ENCODE measurements around the gene HGFAC.

HGFAC gene

DNA sequence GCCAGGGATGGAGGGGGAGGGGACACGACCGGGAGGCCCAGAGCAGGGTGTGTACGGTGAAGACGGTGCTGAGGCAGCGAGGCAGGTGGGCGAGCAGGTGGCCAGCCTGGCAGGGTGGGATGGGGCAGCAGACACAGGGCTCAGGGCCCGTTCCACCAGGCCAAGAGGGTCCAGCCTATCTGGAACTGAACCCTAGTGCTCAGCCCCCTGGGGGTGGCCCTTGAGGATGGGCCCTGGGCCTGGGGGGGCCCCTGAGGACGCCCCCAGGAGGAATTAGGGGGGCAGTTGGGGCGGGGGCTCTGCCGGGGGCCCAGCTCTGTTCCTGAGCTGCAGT is 3.0 kb upstream of the HGFAC start:
- DNase-seq, result no peak
- in situ Hi-C loops (cut with HindIII; ENCODE audit: low pct_ligation_motif_present, low sequenced_read_pairs), result no loop called here
- no peak for TF ChIP-seq CTCF (IDR thresholded peaks at IDR 0.05; ENCODE audit: low read depth, low read length, missing control alignments)

DNA sequence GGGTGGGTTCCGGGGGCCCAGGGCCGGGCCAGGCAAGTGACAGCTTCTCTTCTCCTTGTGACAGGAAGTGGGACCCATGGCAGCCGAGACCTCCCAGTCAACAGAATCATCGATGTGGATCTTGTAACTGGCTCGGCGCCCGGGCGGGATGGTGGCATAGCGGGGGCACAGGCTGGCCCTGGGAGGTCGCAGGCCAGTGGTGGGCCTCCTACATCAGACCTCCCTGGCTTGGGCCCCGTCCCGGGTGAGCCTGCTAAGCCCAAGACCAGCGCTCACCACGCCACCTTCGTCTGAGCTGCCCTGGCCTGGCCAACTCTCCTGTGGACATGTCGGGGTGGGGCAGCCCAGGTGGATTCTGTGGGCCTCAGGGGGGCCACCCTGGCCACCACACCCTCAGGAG is 2.4 kb upstream of the HGFAC start:
- Histone ChIP-seq H3K27me3 (replicated peaks) (no peaks in the 10 kb centered on the region), H3K27ac (no peak overlapping the region), H3K4me3 (ENCODE audit: low read depth, low read length) (no peak overlapping the region), H3K36me3 (replicated peaks) (no peaks in the 10 kb centered on the region)
- no peak for TF ChIP-seq CTCF (IDR thresholded peaks at IDR 0.05; ENCODE audit: low read depth, low read length, missing control alignments)
- DNase-seq, result no peak
- in situ Hi-C loops (cut with HindIII; ENCODE audit: low pct_ligation_motif_present, low sequenced_read_pairs), result no loop called here

More for the DNA sequence above, 3.0 kb upstream of the HGFAC start:
- no peak overlapping the region for H3K4me3 ChIP-seq (ENCODE audit: low read depth, low read length)
- no peaks in the 10 kb centered on the region for H3K27me3 ChIP-seq (replicated peaks)
- no peak overlapping the region for H3K27ac ChIP-seq
- no peaks in the 10 kb centered on the region for H3K36me3 ChIP-seq (replicated peaks)

DNA sequence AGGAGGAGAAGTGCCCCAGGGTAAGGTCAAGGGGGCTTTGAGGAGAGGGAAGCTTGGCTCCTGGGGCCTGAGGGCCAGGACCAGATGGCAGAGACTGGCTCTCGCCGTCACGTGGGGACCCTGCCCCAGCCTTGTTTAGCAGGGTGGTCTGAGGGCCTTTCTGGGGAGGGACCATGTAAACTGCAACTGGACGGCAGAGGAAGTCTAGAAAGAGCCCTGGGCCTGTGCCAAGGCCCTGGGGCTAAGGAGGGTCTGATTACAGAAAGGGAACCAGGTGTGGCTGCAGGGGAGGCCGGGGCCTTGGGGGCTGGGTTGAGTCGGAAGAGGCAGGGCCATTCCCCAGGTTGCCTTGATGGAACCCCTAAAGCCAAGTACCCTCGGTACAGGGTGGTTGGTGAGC is 1.8 kb upstream of the HGFAC start:
- TF ChIP-seq CTCF (IDR thresholded peaks at IDR 0.05; ENCODE audit: low read depth, low read length, missing control alignments), result no peak
- H3K4me3 ChIP-seq (ENCODE audit: low read depth, low read length), result no peak overlapping the region
- H3K36me3 ChIP-seq (replicated peaks), result no peaks in the 10 kb centered on the region
- in situ Hi-C loops (cut with HindIII; ENCODE audit: low pct_ligation_motif_present, low sequenced_read_pairs), result loop anchor here (5.0 kb wide), 1 partner anchor 93 kb away; no protein-coding TSS in a partner anchor
- no peak for DNase-seq
- no peaks in the 10 kb centered on the region for H3K27me3 ChIP-seq (replicated peaks)
- H3K27ac ChIP-seq, result no peak overlapping the region

DNA sequence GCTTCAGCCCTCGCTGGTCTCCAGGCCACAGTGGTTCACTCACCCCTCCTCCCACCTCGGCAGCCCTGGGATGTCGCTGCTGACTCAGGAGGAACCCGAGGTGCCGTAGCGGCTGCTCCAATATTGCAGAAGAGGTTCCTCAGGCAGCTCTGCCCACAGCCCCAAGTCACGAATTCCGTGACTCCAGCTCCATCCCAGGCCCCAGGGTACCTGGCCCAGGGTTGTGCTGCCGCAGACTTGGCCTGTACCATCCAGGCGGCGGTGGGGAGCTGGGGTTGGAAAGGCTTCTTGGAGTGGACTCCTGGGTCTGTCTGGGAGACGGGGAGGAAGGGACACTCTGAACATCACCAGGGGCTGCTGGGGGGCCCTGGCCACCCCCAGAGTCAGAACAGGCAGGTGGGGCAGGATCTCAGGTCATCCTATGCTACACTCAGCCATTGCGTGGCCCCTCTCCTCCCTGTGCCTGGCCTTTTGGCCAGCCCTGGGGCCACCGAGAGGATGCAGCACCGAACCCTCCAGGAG is 728 bp upstream of the HGFAC start:
- DNase-seq, result no peak
- no peaks in the 10 kb centered on the region for H3K27me3 ChIP-seq (replicated peaks)
- H3K4me3 ChIP-seq (ENCODE audit: low read depth, low read length), result no peak overlapping the region
- H3K36me3 ChIP-seq (replicated peaks), result no peaks in the 10 kb centered on the region
- TF ChIP-seq CTCF (IDR thresholded peaks at IDR 0.05; ENCODE audit: low read depth, low read length, missing control alignments), result no peak
- in situ Hi-C loops (cut with HindIII; ENCODE audit: low pct_ligation_motif_present, low sequenced_read_pairs), result loop anchor here (5.0 kb wide), 1 partner anchor 94 kb away; no protein-coding TSS in a partner anchor
- no peak overlapping the region for H3K27ac ChIP-seq

DNA sequence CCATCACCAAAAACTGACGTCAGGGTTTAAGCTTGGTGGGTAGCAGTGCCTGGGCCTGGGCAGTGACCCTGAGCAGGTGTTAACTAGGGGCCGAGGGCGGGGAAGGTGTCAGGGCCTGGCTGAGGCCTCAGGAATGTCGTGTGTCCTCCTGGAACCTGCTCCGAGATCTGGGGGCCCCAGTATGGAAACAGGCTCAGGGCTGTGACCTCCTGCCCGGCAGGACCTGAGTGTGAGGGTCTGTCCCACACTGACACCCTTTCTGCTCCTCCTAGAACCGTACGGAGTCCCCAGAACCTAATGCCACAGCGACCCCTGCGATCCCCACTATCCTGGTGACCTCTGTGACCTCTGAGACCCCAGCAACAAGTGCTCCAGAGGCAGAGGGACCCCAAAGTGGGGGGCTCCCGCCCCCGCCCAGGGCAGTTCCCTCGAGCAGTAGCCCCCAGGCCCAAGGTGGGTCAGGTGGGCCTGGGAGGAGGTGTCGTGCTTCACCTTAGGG is 741 bp downstream of the HGFAC start:
- TF ChIP-seq CTCF (IDR thresholded peaks at IDR 0.05; ENCODE audit: low read depth, low read length, missing control alignments), result no peak
- no peaks in the 10 kb centered on the region for H3K27me3 ChIP-seq (replicated peaks)
- no peak overlapping the region for H3K4me3 ChIP-seq (ENCODE audit: low read depth, low read length)
- in situ Hi-C loops (cut with HindIII; ENCODE audit: low pct_ligation_motif_present, low sequenced_read_pairs), result loop anchor here (5.0 kb wide), 1 partner anchor 95 kb away; no protein-coding TSS in a partner anchor
- no peak for DNase-seq
- no peak overlapping the region for H3K27ac ChIP-seq
- H3K36me3 ChIP-seq (replicated peaks), result no peaks in the 10 kb centered on the region
